ENCODE data around the gene DCAF6.

Gene DCAF6

GRCh38 chr1:167984886-167985489 is 48.5 kb downstream of the DCAF6 start:
- POLR2A ChIA-PET: no interaction called here
- DNase-seq (ENCODE audit: extremely low spot score): no peak
- TF ChIP-seq ELF4 (IDR thresholded peaks at IDR 0.05) (no peak), L3MBTL2 (conservative IDR thresholded peaks at IDR 0.05) (peak; percentile 67)
- CTCF ChIA-PET: no interaction called here

GRCh38 chr1:167987174-167987573 is 50.7 kb downstream of the DCAF6 start:
- POLR2A ChIA-PET: no interaction called here
- CTCF ChIA-PET: no interaction called here
- no peak for DNase-seq (ENCODE audit: extremely low spot score)
- TF ChIP-seq ELF4 (IDR thresholded peaks at IDR 0.05) (no peak), L3MBTL2 (conservative IDR thresholded peaks at IDR 0.05) (no peak), ARNT (IDR thresholded peaks at IDR 0.05) (no peak)

- DNase-seq (ENCODE audit: extremely low spot score): no peak
- TF ChIP-seq SUZ12 (IDR thresholded peaks at IDR 0.05) (no peak), FOXM1 (IDR thresholded peaks at IDR 0.05; ENCODE audit: borderline replicate concordance) (no peak), HDGF (IDR thresholded peaks at IDR 0.05; ENCODE audit: borderline replicate concordance) (no peak), LEF1 (IDR thresholded peaks at IDR 0.05; ENCODE audit: borderline replicate concordance) (no peak), SP1 (IDR thresholded peaks at IDR 0.05) (no peak), FOXA1 (IDR thresholded peaks at IDR 0.05) (no peak), BHLHE40 (IDR thresholded peaks at IDR 0.05; ENCODE audit: borderline replicate concordance) (no peak), L3MBTL2 (conservative IDR thresholded peaks at IDR 0.05) (no peak), NFRKB (IDR thresholded peaks at IDR 0.05) (no peak), ZNF384 (IDR thresholded peaks at IDR 0.05) (no peak), FOXK2 (IDR thresholded peaks at IDR 0.05) (no peak), TARDBP (IDR thresholded peaks at IDR 0.05) (no peak), ARNT (IDR thresholded peaks at IDR 0.05) (no peak), ELF4 (IDR thresholded peaks at IDR 0.05) (no peak), CTBP1 (IDR thresholded peaks at IDR 0.05; ENCODE audit: borderline replicate concordance) (no peak)
- TF ChIP-seq, protein P1, sequence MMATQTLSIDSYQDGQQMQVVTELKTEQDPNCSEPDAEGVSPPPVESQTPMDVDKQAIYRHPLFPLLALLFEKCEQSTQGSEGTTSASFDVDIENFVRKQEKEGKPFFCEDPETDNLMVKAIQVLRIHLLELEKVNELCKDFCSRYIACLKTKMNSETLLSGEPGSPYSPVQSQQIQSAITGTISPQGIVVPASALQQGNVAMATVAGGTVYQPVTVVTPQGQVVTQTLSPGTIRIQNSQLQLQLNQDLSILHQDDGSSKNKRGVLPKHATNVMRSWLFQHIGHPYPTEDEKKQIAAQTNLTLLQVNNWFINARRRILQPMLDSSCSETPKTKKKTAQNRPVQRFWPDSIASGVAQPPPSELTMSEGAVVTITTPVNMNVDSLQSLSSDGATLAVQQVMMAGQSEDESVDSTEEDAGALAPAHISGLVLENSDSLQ (IDR thresholded peaks at IDR 0.05): no peak
- CTCF ChIA-PET: no interaction called here
- POLR2A ChIA-PET: no interaction called here
These were observed 55.1 kb downstream of the DCAF6 start for GRCh38 chr1:167991546-167991945.

DNA sequence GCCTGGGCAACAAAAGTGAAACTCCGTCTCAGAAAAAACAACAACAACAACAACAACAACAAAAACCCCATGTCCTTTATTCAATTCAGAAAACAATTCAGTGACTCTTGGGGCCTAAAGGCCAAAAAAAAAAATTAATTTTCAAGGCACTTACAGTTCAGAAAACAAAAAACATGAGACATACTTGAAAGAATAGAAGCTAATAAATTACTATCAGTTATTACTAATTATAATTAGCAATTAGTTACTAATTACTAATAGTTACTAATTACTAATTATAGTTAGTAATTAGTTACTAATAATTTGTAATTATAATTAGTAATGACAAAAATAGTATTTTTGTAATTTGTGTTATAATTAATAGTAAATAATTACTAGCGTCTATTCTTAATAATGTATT is 57.2 kb downstream of the DCAF6 start:
- no peak for TF ChIP-seq NFRKB (IDR thresholded peaks at IDR 0.05)
- no peak for TF ChIP-seq FOXM1 (IDR thresholded peaks at IDR 0.05; ENCODE audit: borderline replicate concordance)
- TF ChIP-seq FOXK2 (IDR thresholded peaks at IDR 0.05): no peak
- no peak for TF ChIP-seq CTBP1 (IDR thresholded peaks at IDR 0.05; ENCODE audit: borderline replicate concordance)
- TF ChIP-seq FOXA1 (IDR thresholded peaks at IDR 0.05): no peak
- no peak for TF ChIP-seq TARDBP (IDR thresholded peaks at IDR 0.05)
- TF ChIP-seq, protein P1 (IDR thresholded peaks at IDR 0.05): no peak
- no peak for TF ChIP-seq BHLHE40 (IDR thresholded peaks at IDR 0.05; ENCODE audit: borderline replicate concordance)
- TF ChIP-seq SP1 (IDR thresholded peaks at IDR 0.05): no peak
- no peak for TF ChIP-seq LEF1 (IDR thresholded peaks at IDR 0.05; ENCODE audit: borderline replicate concordance)
- TF ChIP-seq L3MBTL2 (conservative IDR thresholded peaks at IDR 0.05): no peak
- no peak for TF ChIP-seq ZNF384 (IDR thresholded peaks at IDR 0.05)
- no peak for TF ChIP-seq SUZ12 (IDR thresholded peaks at IDR 0.05)
- TF ChIP-seq HDGF (IDR thresholded peaks at IDR 0.05; ENCODE audit: borderline replicate concordance): no peak
- no peak for TF ChIP-seq ELF4 (IDR thresholded peaks at IDR 0.05)
- no peak for TF ChIP-seq ARNT (IDR thresholded peaks at IDR 0.05)
- POLR2A ChIA-PET: interaction anchor here (0.6 kb wide), 1 partner anchor 94 kb away, joined by 3 read pairs; no protein-coding TSS in a partner anchor
- CTCF ChIA-PET: no interaction called here
- no peak for DNase-seq (ENCODE audit: extremely low spot score)

- ChIA-PET CTCF (no interaction called here), POLR2A (no interaction called here)
- no peak for DNase-seq (ENCODE audit: extremely low spot score)
- TF ChIP-seq SP1 (IDR thresholded peaks at IDR 0.05) (no peak), NFRKB (IDR thresholded peaks at IDR 0.05) (no peak), ZNF384 (IDR thresholded peaks at IDR 0.05) (no peak), FOXM1 (IDR thresholded peaks at IDR 0.05; ENCODE audit: borderline replicate concordance) (no peak), L3MBTL2 (conservative IDR thresholded peaks at IDR 0.05) (no peak), TARDBP (IDR thresholded peaks at IDR 0.05) (no peak), ELF4 (IDR thresholded peaks at IDR 0.05) (no peak), FOXA1 (IDR thresholded peaks at IDR 0.05) (no peak), FOXK2 (IDR thresholded peaks at IDR 0.05) (no peak), BHLHE40 (IDR thresholded peaks at IDR 0.05; ENCODE audit: borderline replicate concordance) (no peak), ARNT (IDR thresholded peaks at IDR 0.05) (no peak)
- TF ChIP-seq, protein P1 (IDR thresholded peaks at IDR 0.05): no peak
These were observed 58.1 kb downstream of the DCAF6 start for GRCh38 chr1:167994560-167994959.

DNA sequence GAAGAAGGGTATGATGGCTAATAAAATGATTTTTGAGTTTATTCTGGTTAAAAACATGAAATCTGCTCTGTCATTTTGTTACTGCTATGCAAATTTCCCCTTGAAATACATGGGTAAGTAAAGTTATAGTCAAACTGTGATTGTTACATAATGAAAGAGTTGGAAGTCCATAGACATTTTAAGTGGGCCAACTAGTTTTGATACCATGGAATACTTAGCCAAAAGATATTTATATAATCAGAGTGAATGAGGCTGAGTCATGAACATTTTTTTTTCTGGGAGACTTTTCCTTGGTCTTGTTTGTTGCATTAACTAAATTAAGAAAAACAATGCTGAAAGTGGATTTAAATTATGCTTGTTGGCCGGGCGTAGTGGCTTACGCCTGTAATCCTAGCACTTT is 58.6 kb downstream of the DCAF6 start:
- ChIA-PET CTCF (no interaction called here), POLR2A (no interaction called here)
- DNase-seq (ENCODE audit: extremely low spot score): no peak
- TF ChIP-seq ARNT (IDR thresholded peaks at IDR 0.05): no peak
- TF ChIP-seq FOXM1 (IDR thresholded peaks at IDR 0.05; ENCODE audit: borderline replicate concordance): no peak
- no peak for TF ChIP-seq LEF1 (IDR thresholded peaks at IDR 0.05; ENCODE audit: borderline replicate concordance)
- no peak for TF ChIP-seq L3MBTL2 (conservative IDR thresholded peaks at IDR 0.05)
- no peak for TF ChIP-seq HDGF (IDR thresholded peaks at IDR 0.05; ENCODE audit: borderline replicate concordance)
- TF ChIP-seq BHLHE40 (IDR thresholded peaks at IDR 0.05; ENCODE audit: borderline replicate concordance): no peak
- TF ChIP-seq FOXK2 (IDR thresholded peaks at IDR 0.05): no peak
- TF ChIP-seq, protein P1 (IDR thresholded peaks at IDR 0.05): no peak
- TF ChIP-seq ELF4 (IDR thresholded peaks at IDR 0.05): no peak
- TF ChIP-seq SP1 (IDR thresholded peaks at IDR 0.05): no peak
- TF ChIP-seq CTBP1 (IDR thresholded peaks at IDR 0.05; ENCODE audit: borderline replicate concordance): no peak

Measured in HEK293T (cell line).